GM10248 (cell line): ENCODE results near the gene ATP7A.

Experiments
- CTCF ChIA-PET: fragments of 300-600 bp; sonication (Branson Sonifier 250); formaldehyde crosslinking; extraction: SDS; loops from one replicate; lab custom pipeline; 2021; ENCODE audit warnings: antibody characterized with exemption; lab: Yijun Ruan, JAX
- POLR2A ChIA-PET: fragments of 350-650 bp; sonication (Branson Sonifier 250); formaldehyde crosslinking; extraction: SDS; loops from one replicate; lab custom pipeline; 2020; ENCODE audit warnings: antibody characterized with exemption; lab: Yijun Ruan, JAX
- DNase-seq: peaks from one replicate; pipeline ENCODE4 v3.0.0; 2012; ENCODE audit errors: extremely low spot score
- TF ChIP-seq, protein P1 (sequence below): IDR thresholded peaks from 2 replicates; pipeline ENCODE4 v1.5.1; 2012; ENCODE audit warnings: mild to moderate bottlenecking, low read depth; ENCODE audit errors: extremely low read depth, missing control alignments, control extremely low read depth

ATP7A gene

GRCh38 chrX:78098108-78098507, 187.6 kb downstream of the ATP7A start:
- TF ChIP-seq, protein P1, sequence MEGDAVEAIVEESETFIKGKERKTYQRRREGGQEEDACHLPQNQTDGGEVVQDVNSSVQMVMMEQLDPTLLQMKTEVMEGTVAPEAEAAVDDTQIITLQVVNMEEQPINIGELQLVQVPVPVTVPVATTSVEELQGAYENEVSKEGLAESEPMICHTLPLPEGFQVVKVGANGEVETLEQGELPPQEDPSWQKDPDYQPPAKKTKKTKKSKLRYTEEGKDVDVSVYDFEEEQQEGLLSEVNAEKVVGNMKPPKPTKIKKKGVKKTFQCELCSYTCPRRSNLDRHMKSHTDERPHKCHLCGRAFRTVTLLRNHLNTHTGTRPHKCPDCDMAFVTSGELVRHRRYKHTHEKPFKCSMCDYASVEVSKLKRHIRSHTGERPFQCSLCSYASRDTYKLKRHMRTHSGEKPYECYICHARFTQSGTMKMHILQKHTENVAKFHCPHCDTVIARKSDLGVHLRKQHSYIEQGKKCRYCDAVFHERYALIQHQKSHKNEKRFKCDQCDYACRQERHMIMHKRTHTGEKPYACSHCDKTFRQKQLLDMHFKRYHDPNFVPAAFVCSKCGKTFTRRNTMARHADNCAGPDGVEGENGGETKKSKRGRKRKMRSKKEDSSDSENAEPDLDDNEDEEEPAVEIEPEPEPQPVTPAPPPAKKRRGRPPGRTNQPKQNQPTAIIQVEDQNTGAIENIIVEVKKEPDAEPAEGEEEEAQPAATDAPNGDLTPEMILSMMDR: no peak
- ChIA-PET CTCF (interaction anchor here (1.5 kb wide), 1 partner anchor 28 kb away, joined by 3 read pairs; no protein-coding TSS in a partner anchor), POLR2A (interaction anchor here (0.7 kb wide), 1 partner anchor 26 kb away, joined by 4 read pairs; no protein-coding TSS in a partner anchor)
- no peak for DNase-seq
